ENCODE measurements around the gene GAL3ST2.

DNA sequence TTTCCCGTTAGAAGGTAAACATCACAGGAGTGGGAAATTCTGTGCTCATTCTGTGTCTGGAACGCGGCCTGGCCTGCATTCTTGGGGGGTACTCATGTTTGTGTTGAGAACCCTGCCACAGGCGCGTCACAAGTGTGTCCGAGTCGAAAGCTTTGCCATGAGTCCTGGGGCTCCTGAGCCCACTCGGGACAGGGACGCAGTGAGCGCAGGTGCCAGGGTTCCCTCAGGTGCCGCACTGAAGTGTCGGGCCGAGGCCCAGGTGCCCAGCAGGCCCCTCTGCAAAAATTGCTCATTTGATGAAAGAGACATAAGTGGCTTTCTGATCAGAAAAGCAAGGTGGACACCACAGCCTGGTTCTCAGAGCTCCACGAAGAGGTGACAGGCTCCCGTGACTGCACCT, 37.4 kb upstream of the GAL3ST2 start:
- no peak for TF ChIP-seq EP300 (IDR thresholded peaks at IDR 0.05; ENCODE audit: borderline replicate concordance in 1 of 2, low read depth in 1 of 2, low read length in 1 of 2)
- TF ChIP-seq POLR2AphosphoS5 (IDR thresholded peaks at IDR 0.05; ENCODE audit: low read depth, low read length) = no peak
- TF ChIP-seq, protein P1, sequence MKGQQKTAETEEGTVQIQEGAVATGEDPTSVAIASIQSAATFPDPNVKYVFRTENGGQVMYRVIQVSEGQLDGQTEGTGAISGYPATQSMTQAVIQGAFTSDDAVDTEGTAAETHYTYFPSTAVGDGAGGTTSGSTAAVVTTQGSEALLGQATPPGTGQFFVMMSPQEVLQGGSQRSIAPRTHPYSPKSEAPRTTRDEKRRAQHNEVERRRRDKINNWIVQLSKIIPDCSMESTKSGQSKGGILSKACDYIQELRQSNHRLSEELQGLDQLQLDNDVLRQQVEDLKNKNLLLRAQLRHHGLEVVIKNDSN (IDR thresholded peaks at IDR 0.05; ENCODE audit: borderline replicate concordance, low read depth) = no peak
- TF ChIP-seq TAF1 (IDR thresholded peaks at IDR 0.05; ENCODE audit: borderline replicate concordance, low read depth, low read length) = no peak
- TF ChIP-seq, protein P2, sequence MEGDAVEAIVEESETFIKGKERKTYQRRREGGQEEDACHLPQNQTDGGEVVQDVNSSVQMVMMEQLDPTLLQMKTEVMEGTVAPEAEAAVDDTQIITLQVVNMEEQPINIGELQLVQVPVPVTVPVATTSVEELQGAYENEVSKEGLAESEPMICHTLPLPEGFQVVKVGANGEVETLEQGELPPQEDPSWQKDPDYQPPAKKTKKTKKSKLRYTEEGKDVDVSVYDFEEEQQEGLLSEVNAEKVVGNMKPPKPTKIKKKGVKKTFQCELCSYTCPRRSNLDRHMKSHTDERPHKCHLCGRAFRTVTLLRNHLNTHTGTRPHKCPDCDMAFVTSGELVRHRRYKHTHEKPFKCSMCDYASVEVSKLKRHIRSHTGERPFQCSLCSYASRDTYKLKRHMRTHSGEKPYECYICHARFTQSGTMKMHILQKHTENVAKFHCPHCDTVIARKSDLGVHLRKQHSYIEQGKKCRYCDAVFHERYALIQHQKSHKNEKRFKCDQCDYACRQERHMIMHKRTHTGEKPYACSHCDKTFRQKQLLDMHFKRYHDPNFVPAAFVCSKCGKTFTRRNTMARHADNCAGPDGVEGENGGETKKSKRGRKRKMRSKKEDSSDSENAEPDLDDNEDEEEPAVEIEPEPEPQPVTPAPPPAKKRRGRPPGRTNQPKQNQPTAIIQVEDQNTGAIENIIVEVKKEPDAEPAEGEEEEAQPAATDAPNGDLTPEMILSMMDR (IDR thresholded peaks at IDR 0.05) = no peak
- TF ChIP-seq GABPA (IDR thresholded peaks at IDR 0.05; ENCODE audit: low read depth) = no peak
- no peak for TF ChIP-seq TEAD4 (IDR thresholded peaks at IDR 0.05; ENCODE audit: borderline replicate concordance, insufficient read depth)
- TF ChIP-seq RFX5 (IDR thresholded peaks at IDR 0.05; ENCODE audit: low read length) = no peak
- TF ChIP-seq NRF1 (IDR thresholded peaks at IDR 0.05; ENCODE audit: low read depth, low read length) = no peak
- TF ChIP-seq, protein P3, sequence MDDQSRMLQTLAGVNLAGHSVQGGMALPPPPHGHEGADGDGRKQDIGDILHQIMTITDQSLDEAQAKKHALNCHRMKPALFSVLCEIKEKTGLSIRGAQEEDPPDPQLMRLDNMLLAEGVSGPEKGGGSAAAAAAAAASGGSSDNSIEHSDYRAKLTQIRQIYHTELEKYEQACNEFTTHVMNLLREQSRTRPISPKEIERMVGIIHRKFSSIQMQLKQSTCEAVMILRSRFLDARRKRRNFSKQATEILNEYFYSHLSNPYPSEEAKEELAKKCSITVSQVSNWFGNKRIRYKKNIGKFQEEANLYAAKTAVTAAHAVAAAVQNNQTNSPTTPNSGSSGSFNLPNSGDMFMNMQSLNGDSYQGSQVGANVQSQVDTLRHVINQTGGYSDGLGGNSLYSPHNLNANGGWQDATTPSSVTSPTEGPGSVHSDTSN (IDR thresholded peaks at IDR 0.05) = no peak
- TF ChIP-seq, protein P4, sequence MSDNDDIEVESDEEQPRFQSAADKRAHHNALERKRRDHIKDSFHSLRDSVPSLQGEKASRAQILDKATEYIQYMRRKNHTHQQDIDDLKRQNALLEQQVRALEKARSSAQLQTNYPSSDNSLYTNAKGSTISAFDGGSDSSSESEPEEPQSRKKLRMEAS (IDR thresholded peaks at IDR 0.05; ENCODE audit: low read depth) = no peak
- no peak for TF ChIP-seq MXI1 (IDR thresholded peaks at IDR 0.05; ENCODE audit: low read depth, low read length)
- TF ChIP-seq SIN3A (IDR thresholded peaks at IDR 0.05; ENCODE audit: borderline replicate concordance, low read depth, low read length) = no peak
